NCI-H146 (cell line): ENCODE results near the gene DOHH.
"Not testable (repeated sequence)": the region's sequence is repeated elsewhere in the genome, so short reads cannot be mapped to it uniquely, and the experiment has no call there.

Experiments used
- DNase-seq: peaks from one replicate; lab custom pipeline; 2025; lab: John Stamatoyannopoulos, UW

The DOHH gene

DNA sequence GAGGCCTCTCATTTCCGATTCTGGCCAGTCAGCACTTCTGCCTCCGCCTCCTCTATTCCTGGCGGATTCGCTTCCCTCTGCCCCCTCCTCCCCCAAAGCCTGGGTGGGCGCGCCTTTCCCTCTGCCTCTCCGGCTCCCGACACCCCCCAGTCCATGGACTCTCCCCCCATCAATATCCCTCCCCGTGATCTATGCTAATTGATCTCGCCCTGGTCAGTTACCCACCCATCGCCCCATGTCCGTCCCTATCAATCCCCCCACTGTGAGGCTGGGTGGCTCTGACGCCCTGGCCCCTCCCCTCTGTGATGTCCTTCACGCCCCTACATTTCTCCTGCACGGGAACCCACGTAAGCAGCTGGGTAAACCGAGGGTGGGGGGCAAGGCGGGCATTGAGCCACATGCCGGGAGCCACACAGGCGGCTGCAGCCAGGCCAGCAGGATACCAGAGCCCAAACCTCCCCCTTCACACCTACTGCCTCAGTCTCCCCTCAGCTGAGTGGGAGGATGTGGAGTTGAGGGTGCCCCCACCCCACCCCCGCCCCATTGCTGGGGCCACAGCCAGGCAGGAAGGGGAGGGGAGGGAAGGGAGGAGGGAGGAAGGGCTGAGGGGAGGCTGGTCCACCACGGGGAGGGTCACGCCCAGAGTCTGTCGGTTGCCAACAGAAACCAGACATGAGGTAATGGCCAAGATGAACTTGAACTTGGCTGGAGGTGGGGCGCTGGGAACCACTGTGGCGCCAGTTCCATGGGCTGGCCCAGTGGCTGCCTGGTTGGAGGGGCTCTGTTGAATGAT, 41.2 kb downstream of the DOHH start:
- no peak for DNase-seq

DNA sequence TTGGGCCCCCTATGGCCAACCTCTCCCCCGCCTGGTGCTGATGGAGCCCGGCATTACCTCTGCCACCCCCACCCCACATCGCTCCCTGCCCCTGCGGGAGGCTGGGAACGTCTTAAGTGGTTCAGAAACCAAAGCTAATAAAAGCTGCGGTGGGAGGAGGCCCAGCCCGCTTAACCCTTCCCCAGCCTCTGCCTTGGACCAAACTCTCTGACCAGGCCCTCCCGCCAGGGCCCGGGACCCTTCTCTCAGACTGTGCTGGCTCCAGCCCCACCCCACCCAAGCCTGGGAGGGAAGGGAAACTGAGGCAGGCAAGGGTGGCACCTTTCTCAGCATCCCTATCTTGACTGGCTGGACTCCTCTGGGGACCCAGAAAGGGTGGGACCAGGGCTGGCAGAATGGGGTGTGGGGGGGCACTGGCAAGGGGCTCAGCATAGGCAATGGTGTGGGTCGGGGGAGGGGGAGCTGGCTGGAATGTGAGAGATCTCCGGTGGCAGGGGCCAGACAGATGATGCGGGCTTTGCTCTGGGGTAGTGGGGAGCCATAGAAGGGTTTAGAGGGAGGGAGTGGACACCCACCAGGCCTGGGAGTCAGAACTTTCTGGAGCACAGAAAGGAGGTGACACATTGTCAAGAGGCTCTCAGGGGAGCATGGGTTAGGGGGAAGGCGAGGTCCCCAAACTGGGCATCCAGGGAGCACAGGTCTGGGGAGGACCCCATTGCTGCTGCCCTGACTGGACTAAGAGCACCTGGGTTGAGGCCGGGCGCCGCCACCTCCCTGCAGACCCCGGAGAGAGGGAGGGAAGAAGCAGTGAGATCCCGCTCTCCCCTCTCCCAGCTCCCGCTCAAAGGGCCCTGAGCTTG, 42.0 kb downstream of the DOHH start:
- DNase-seq = no peak

DNA sequence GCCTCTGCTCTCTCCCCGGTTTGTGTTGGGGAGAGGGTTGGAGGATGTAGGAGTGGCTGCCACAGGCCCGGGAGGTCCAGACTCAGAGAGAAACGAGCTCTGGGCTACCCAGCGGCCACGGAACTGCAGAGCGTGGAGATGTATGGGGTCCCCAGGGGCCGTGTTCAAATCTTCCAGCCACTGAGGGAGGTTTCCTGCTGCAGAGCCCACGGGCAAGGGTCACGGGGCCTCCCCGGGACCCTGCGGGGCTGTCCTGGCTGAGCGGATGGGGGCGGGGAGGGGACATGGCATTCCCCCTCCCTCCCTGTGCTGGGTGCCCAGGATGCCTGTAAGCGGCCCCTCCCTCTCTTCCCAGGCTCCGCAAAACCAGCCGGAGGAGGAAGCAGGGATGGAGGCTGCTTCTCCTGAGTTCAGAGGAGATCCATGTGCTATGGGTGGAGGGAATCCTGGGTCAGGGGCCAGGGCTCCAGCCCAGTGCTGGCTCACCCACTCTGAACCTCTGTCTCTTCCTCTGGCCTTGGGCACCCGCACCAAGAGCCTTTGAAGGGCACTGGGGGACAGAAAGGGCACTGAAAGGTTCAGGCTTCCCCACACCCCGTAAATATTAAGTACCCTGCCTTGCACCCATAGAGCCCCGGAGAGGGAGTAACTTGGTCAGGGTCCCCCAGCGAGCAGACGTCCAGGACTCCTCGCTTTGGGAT, 42.8 kb downstream of the DOHH start:
- no peak for DNase-seq

DNA sequence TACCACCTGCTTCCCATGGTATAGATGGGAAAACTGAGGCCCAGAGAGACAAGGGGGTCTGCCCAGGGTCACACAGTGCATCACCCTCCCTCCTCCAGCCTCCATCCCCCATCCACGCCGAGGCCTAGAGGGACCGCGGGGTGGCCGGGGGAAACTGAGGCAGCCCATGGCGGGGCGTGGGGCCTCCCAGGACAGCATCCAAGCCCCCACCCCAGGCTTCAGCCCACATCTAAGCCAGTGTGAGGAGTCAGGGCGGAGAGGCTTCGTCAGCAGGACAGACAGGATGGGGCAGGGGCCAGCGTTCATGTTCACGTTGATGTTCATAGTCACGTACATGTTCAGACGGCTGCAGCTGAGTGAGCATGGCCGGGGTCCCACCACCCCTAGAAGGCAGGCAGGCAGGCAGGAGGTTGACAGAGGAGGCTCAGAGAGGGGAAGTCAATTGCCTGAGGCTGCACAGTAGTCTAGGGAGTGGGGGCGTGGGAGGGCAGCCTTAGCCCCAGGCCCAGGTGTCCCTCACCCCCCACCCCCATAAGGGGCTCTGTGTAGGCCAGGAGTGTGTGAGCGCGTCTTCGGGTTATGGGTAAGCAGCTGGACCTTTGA, 43.4 kb downstream of the DOHH start:
- no peak for DNase-seq

DNA sequence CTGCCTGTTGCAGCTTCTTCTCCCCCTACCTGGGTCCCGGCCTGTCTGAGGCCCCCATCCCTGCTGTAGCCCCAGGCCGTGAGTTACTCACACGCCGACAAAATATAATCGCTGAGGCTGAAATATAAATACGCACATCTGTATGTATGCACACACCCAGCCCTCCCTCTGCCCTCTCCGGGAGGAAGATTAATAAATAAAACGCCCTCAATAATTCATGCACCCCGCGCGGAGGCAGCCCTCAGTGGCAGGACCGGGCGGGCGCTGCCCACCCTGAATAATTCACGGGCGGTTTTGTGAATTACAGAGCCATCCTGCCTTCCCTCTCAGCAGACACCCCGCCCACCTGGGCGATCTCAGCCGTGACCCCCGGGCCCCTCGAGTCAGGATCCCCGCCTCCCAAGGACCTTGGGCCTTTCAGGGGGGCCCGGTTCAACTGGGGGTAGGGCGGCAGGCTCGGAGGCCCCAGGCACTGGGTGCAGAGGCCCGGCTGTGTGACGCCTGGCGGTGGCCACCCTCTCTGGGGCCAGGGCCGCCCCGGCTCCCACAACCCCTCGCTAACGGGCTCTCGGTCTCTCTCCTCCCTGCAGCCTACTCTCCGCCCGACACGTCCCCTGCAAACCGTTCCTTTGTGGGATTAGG, 44.4 kb downstream of the DOHH start:
- no peak for DNase-seq

GRCh38 chr19:3455393-3455955, 45.0 kb downstream of the DOHH start:
- no peak for DNase-seq

DNA sequence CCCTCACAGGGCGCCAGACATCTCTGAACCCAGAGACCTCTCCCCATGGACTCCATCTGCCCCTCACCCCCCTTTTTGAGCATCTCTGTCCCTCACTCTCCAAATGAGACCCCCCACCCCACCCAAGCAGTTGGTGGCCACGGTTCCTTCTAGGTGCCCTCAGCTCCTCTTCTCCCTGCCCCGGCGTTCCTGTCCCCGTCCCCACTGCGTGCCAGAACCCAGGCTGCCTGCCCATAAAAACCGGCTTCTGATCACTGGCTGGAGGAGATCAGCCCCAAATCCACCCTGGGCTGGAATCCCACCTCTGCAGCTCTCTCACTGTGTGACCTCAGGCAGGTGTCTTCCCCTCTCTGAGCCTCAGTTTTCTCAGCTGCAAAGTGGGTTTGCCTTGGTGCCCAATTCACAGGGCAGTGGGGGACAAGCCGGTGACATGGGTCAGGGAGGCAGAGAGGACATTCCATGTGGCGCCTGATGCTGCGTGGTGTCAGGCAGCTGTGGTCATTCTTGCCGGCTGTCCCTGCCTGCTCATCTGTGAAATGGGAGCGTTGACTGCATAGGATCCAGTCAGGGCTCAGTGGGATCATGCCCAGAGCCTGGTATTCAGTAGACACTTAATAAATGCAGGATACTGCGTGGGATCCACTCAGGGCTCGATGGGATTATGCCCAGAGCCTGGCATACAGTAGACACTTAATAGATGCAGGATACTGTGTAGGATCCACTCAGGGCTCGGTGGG, 45.6 kb downstream of the DOHH start:
- DNase-seq = no peak

GRCh38 chr19:3453840-3454239, 46.6 kb downstream of the DOHH start:
- DNase-seq = no peak

GRCh38 chr19:3452942-3453214, 47.6 kb downstream of the DOHH start:
- DNase-seq = not testable (repeated sequence)

GRCh38 chr19:3452171-3452941, 48.1 kb downstream of the DOHH start:
- DNase-seq = no peak

DNA sequence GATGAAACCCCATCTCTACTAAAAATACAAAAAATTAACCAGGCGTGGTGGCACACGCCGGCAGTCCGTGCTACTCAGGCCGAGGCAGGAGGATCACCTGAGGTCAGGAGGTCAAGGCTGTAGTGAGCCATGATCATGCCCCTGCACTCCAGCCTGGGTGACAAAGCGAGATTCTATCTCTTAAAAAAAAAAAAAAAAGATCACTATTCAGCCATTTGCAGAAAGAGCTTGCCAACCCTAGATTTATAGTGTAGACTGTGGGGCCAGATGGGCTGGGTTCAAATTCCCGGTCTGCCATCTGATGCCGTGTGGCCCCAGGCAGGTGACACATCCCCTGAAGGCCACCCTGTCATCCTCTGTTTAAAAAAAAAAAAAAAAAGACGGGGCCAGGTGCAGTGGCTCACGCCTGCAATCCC, 49.0 kb downstream of the DOHH start:
- no peak for DNase-seq

- no peak for DNase-seq
These were observed 49.6 kb downstream of the DOHH start for GRCh38 chr19:3450796-3451411.

DNA sequence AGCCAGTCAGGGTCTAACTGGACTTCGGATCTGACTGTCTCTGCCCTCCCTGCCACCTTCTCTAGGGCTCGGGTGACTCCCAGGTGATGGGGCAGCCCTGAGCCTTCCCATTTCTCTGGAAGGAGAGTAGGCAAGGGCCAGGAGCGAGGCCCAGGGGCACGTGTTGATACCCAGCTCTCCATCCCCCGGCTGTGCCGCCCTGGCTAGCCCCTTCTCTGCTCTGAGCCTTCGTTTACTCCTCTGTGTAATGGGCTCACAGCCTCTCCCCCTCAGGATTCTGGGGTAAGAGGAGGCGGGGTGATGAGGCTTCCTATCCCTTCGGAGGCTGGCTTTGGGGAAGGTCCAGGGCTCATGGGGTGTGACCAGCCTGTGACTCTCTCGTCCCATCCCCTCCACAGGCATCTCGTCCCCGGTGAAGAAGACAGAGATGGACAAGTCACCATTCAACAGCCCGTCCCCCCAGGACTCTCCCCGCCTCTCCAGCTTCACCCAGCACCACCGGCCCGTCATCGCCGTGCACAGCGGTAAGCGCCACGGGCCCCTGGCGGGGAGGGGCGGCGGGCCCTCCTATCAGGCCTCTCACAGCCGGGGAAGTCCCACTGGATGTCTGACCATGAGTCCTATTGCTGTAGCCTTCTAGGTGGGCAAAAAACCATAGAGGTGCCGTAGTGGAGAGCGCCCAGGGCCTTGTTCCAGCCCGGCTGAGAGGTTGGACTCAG, 51.7 kb downstream of the DOHH start:
- no peak for DNase-seq

DNA sequence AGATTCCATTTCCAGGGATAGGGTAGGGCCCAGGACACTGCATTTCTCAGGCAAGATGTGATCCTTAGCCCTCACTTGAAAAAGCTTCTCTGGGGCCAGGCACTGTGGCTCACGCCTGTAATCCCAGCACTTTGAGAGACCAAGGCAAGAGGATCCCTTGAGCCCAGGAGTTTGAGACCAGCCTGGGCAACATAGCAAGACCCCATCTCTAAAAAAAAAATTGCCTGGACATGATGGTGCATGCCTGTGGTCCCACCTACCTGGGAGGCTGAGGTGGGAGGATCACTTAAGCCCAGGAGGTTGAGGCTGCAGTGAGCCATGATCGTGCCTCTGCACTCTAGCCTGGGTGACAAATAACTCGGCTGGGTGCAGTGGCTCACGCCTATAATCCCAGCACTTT, 53.8 kb downstream of the DOHH start:
- DNase-seq = not testable (repeated sequence)

DNA sequence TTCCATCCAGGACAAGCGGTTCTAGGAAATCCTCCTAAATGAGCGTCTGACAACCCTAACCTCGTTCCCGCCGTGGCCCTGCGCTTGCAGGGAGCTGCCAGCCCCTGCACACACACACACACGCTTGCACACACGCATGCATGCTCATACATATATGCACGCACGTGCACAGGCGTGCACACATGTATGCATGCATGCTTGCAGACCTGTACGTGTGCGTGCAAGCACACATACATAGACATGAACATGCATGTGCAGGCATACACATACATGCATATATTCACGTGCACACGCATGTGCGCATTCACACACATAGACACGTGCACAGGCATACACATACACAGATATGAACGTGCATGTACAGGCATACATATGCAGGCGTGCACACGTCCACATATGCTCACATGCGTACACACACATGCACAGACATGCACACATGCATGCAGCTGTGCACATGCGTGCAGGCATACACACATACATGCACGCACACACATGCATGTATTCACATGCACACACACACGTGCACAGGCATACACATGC, 55.7 kb downstream of the DOHH start:
- no peak for DNase-seq

DNA sequence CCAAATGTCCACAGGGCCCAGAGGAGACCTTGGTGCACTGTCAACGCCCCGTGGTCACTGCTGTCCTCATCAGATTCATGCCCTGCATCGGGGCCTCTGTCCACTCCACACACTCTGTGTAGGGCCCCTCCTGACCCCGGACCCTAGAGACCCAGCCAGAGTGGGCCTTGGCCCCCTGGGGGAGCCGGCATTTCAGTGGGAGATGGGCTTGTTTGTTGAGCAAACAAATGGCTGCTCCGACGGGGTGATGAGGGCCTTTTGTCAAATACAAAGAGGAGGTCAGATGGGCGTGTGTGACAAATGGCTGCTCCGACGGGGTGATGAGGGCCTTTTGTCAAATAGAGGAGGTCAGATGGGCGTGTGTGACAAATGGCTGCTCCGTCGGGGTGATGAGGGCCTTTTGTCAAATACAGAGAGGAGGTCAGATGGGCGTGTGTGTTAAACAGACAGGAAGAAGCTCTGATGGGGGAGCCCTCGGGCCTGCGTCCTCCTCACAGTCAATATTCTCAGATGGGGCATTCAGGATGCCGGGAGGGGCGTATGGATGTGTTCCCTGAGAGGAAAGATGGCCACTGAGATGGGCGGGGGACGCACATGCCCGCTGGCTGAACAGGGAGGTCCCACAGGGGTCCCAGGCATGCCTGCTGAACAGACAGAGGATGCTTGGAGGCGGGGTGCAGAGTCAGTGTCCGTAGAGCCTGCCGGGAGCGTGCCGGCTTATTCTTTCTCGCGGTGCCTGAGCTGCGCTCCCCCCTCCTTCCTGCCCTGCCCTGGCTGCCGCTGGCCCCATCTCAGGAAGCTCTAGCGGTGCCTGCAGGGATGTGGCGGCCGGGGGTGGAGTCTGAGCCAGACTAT, 56.4 kb downstream of the DOHH start:
- peak; percentile 80 for DNase-seq

DNA sequence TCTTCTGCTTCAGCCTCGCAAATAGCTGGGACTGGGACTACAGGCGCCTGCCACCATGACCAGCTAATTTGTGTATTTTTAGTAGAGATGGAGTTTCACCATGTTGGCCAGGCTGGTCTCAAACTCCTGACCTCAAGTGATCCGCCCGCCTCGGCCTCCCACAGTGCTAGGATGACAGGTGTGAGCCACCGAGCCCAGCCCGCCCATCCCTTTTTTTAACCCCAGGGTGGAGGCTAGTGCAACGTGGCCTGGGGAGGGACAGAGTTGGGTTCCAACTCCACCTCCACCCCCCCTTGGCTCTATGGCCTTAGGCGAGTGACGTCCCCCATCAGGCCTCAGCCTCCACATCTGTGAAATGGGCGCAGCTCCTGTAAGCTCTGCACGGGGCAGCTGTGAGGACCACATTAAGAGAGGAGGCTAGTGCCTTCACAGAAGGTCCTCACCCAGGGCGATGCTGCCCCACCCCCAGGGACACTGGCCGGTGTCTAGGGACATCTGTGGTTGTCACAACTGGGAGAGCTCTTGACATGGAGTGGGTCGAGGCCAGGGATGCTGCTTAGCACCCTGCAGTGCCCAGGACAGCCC, 57.9 kb downstream of the DOHH start:
- no peak for DNase-seq

DNA sequence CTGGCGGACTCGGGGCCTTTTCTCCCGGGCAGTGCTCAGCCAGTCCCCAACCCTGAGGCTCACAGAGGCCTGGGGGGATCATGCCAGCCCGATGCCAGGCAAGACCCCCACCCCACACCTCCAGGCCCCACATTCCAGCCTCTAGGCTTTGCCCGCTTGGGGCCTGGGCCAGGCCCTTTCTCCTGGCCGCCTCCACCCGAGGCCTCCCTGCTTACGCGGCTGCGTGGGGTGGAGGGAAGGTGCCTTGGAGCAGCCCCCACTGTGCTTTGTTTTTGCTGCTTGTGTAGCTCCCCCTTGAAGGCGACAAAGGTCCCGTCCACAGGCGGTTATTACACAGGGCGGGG, 58.5 kb downstream of the DOHH start:
- DNase-seq = no peak
